Memory B cell (primary cell): ENCODE results near the gene TTLL11.
A peak's percentile ranks its signal among the peaks of the same experiment; 100 is the strongest.

Source experiments
- ATAC-seq: fragments of 150-1000 bp; cut with Tn5 transposase; 2 replicates; pipeline ENCODE4 v1.10.0; 2021; ENCODE audit warnings: low read depth, mild to moderate bottlenecking, moderate library complexity
- DNase-seq, 2 donors: peaks; one replicate each; pipeline ENCODE4 v3.0.0; 2022; ENCODE audit warnings: low spot score in 2 of 2
- H3K27ac Mint-ChIP-seq: one replicate; pipeline ENCODE4 v1.8.0; 2022; ENCODE audit warnings: mild to moderate bottlenecking, moderate library complexity, mixed read lengths
- H3K27me3 Mint-ChIP-seq: one replicate; pipeline ENCODE4 v1.8.0; 2022; ENCODE audit warnings: mixed read lengths
- H3K36me3 Mint-ChIP-seq: one replicate; pipeline ENCODE4 v1.8.0; 2022; ENCODE audit warnings: mild to moderate bottlenecking, mixed read lengths
- H3K4me1 Mint-ChIP-seq: one replicate; pipeline ENCODE4 v1.8.0; 2022; ENCODE audit warnings: mixed read lengths
- H3K4me3 Mint-ChIP-seq: one replicate; pipeline ENCODE4 v1.8.0; 2022; ENCODE audit warnings: mild to moderate bottlenecking, moderate library complexity, mixed read lengths
- H3K9me3 Mint-ChIP-seq: one replicate; pipeline ENCODE4 v1.8.0; 2022; ENCODE audit warnings: mixed read lengths

TTLL11 gene

DNA sequence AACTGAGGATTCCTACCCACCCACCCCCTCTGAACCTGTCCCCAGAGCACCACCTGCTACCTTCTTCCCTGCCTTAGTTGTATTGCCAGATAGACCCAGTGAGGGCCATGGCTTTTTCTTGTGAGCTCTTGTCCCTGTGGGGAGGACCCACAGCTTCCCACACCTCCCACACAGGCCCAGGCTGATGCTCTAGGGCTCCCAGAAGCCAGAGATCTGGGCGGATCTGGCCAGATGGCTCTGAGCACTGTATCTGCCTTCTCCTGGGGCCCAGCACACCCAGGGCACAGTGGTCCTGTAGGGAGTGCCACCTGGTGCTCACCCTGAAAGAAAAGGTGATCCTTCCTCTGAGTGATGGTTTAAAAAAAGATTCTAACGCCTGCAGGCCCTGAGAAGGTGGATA lies 310.0 kb downstream of the TTLL11 start:
- peaks cover 5% of the 10 kb centered on the region for H3K9me3 Mint-ChIP-seq
- no peak overlapping the region for H3K27ac Mint-ChIP-seq
- peaks cover 19% of the 10 kb centered on the region for H3K27me3 Mint-ChIP-seq
- DNase-seq = no peak
- peaks cover 6% of the 10 kb centered on the region for H3K36me3 Mint-ChIP-seq
- no peak overlapping the region for H3K4me3 Mint-ChIP-seq
- no peak for ATAC-seq
- H3K4me1 Mint-ChIP-seq = peaks cover 8% of the 10 kb centered on the region

DNA sequence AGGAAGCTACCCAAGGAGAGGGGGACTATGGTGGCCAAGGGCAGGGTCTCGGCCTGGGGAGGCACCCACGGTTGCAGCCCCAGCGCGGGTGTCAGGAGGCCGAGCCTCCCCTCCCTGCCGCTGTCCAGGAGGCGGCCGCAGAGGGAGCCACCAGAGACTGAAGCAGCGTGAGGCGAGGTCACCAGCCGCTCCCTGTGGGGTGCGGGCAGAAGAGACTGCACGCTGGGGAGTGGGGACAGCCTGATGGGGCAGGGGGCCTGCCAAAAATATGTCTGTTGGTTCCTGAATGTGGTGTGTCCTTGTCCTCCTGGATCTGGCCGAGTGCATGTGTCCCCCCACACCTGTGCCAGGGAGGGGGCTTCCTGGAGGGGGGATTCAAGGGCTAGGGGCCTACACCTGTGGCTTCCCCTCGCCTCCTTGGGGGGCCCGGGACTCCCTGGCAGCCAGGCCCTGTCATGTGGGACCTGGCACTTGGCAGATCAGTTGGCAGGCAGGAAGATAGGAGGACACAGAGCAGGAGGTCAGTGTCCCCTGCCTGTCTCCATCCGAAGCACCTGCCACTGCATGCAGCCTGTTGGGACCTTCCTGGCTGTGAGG lies 310.5 kb downstream of the TTLL11 start:
- Mint-ChIP-seq H3K27ac (no peak overlapping the region), H3K36me3 (peaks cover 6% of the 10 kb centered on the region), H3K27me3 (peaks cover 19% of the 10 kb centered on the region), H3K4me1 (peaks cover 8% of the 10 kb centered on the region), H3K4me3 (no peak overlapping the region), H3K9me3 (peaks cover 6% of the 10 kb centered on the region)
- DNase-seq = no peak
- no peak for ATAC-seq

DNA sequence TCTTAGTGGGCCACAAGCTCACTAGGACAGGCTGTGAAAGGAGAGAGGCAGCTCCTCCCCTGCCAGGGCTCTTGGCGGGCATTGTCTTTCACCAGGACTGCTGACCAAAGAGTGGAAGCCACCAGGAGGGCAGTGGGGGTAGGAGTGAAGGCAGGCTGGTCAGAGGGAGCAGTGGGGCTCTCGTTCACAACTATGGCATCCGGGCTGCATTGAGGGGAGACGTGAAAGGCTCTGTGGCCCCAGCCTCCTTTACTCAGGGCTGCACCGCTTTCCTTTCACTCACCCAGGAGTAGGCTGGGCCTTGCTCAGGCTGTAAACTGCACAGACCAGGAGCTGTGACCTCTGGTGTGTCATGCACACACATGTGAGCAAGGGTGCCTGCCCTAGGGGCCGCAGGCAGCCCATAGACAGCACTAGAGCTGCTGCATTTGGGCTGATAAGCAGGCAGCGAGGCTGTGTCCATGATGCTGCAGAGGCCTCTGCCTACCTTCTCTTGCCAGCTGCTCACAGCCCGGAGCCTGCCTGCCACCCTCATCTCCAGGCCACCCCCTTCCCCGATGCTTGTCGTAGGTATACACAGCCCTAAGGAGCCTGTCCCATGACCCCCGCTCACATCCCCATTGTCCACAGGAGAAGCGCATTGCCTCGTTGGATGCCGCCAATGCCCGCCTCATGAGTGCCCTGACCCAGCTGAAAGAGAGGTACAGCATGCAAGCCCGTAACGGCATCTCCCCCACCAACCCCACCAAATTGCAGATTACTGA lies 311.2 kb downstream of the TTLL11 start:
- no peak overlapping the region for H3K27ac Mint-ChIP-seq
- H3K27me3 Mint-ChIP-seq = peaks cover 16% of the 10 kb centered on the region
- H3K36me3 Mint-ChIP-seq = peaks cover 6% of the 10 kb centered on the region
- DNase-seq = no peak
- ATAC-seq = no peak
- H3K4me1 Mint-ChIP-seq = peaks cover 8% of the 10 kb centered on the region
- no peak overlapping the region for H3K4me3 Mint-ChIP-seq
- peaks cover 6% of the 10 kb centered on the region for H3K9me3 Mint-ChIP-seq

DNA sequence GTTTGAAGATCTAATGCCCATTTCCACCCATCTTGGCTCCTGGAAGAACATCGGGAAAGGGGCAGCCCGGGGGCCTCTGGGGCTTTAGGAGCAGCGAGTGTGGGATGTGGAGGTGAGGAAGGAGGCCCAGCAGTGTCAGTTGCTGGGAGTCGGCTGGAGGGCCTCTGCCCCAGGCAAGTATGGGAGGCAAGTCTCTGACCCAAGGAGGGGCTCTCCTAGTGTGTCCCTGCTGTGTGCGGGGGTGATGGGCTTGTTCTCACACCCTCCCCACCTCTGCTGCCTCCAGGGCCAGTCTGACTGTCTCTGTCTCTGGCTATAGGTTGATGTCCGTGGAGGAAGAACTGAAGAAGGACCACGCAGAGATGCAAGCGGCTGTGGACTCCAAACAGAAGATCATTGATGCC lies 312.0 kb downstream of the TTLL11 start:
- DNase-seq = no peak

DNA sequence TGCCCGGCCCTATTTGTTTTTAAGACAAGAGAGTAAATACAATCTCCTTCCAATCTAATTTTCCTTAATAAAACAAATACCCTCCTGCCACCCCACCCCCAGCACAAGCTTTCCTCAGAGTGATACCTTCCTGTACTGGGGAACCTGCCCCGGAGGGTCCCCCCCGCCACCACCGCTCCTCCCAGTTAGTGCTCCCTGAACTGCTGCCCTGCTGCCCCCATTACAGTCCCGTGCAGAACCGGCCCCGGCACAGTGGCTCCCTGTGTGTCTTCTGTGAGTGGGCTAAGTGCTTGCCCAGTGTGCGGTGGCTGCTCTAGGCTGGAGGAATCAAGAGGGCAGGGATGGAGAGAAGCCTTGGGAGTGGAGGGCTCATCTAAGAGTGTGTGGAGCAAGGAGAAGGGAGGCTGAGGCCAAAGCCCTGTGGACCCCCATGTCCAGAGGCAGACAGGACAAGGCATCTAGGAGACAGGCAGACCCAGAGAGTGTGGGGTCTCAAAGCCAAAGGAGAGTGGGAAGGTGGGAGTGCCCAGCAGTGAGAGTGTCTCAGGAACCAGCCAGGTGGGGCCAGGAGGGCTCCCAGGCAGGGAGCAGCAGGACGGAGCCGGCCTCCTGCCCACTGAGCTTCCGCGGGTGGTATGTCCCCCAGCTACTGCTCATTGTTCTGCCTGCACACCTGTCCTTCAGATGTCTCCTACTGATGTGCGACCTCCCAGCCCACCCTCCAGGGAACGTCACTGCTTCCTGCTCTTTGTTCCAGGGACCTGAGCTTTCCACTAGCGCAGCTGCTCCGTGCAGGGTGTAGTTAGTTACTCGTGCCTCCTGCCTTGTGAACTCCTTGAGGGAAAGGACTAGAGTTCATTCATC lies 312.7 kb downstream of the TTLL11 start:
- no peak for DNase-seq
- peaks cover 8% of the 10 kb centered on the region for H3K4me1 Mint-ChIP-seq
- H3K27me3 Mint-ChIP-seq = peaks cover 14% of the 10 kb centered on the region
- no peak for ATAC-seq
- H3K36me3 Mint-ChIP-seq = peaks cover 6% of the 10 kb centered on the region
- H3K27ac Mint-ChIP-seq = no peak overlapping the region
- H3K9me3 Mint-ChIP-seq = peaks cover 6% of the 10 kb centered on the region
- H3K4me3 Mint-ChIP-seq = no peak overlapping the region

More for the DNA sequence above, 312.0 kb downstream of the TTLL11 start:
- no peak for ATAC-seq
- no peak overlapping the region for H3K4me3 Mint-ChIP-seq
- H3K36me3 Mint-ChIP-seq = peaks cover 6% of the 10 kb centered on the region
- H3K27ac Mint-ChIP-seq = no peak overlapping the region
- H3K9me3 Mint-ChIP-seq = peaks cover 6% of the 10 kb centered on the region
- H3K4me1 Mint-ChIP-seq = peaks cover 8% of the 10 kb centered on the region
- H3K27me3 Mint-ChIP-seq = peaks cover 11% of the 10 kb centered on the region

DNA sequence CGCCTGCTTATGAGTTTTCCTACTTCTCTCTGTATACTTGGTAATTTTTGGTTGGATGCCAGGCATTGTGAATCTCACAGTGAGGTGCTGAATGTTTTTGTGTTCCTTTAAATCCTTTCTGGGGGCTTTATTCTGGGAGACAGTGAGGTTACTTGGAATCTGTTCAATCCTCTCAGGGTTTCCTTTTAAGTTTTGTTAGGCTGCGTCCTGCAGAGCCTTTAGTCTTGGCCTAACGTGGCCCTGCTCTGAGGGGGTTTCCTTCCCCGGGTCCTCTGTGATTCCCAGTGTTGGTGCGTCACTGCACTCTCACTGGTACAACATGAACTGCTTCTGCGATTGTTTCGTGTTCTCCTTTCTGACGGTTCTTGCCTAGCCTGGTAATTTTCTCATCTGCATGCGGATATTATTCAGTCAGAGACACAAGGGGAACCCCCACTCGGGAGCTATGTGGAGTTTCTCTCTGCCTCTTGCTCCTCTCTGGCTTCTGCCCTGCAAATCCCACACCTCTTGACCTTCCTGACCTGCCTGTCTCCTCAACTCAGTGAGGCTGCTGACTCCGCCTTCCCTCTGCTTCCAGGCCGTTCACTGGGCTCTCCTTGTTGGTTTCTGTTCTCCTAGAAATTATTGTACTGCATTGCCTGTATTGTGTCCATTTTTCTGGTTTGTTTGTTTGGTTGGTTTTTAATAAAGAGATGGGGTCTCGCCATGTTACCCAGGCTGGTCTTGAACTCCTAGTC lies 313.6 kb downstream of the TTLL11 start:
- Mint-ChIP-seq H3K27me3 (peaks cover 15% of the 10 kb centered on the region), H3K27ac (no peak overlapping the region), H3K36me3 (peaks cover 6% of the 10 kb centered on the region), H3K4me1 (peaks cover 8% of the 10 kb centered on the region), H3K9me3 (peaks cover 6% of the 10 kb centered on the region), H3K4me3 (no peak overlapping the region)
- no peak for DNase-seq
- peak; percentile 65 for ATAC-seq

DNA sequence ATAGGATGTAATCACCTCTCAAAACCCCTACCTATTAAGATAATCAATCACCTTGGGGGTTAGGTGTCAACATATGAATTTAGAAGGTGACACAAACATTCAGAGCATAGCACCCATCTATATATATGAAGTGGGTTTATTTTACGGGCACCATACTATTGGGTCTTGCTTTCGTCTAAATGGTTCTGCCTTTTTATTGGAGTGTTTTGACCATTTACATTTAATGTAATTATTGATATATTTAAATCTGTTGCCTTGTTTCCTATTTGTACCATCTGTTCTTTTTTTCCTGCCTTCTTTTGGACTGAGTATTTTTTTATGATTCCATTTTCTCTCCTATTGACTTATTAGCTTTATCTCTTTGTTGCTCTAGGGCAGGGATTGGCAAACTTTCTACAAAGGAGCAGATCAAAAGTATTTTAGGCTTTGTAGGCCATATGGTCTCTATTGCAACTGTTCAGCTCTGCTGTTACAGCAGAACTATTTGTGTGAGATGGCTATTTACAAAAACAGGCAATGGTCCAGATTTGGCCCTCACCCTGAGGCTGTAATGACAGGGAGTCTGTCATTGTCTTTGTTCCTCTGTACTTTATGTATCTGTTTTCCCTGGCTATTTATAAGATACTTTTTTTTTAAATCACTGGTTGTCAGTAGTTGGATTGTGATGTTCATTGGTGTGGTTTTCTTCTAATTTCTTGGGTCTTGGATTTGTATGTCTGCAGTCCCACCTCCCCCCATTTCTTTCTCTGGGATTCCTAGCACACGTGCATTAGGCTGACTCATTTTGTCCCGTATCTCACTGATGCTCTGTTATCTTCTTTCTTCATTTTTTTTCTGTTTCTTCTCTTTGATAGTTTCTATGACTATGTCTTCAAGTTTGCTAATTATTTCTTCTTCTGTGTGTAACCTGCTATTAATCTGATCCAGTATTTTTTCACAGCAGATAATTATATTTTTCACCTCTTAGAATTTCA lies 314.6 kb downstream of the TTLL11 start:
- Mint-ChIP-seq H3K9me3 (peaks cover 6% of the 10 kb centered on the region), H3K36me3 (peaks cover 6% of the 10 kb centered on the region), H3K27ac (no peak overlapping the region), H3K4me3 (no peak overlapping the region), H3K4me1 (peaks cover 5% of the 10 kb centered on the region), H3K27me3 (peaks cover 17% of the 10 kb centered on the region)
- DNase-seq (no peak), ATAC-seq (no peak)

DNA sequence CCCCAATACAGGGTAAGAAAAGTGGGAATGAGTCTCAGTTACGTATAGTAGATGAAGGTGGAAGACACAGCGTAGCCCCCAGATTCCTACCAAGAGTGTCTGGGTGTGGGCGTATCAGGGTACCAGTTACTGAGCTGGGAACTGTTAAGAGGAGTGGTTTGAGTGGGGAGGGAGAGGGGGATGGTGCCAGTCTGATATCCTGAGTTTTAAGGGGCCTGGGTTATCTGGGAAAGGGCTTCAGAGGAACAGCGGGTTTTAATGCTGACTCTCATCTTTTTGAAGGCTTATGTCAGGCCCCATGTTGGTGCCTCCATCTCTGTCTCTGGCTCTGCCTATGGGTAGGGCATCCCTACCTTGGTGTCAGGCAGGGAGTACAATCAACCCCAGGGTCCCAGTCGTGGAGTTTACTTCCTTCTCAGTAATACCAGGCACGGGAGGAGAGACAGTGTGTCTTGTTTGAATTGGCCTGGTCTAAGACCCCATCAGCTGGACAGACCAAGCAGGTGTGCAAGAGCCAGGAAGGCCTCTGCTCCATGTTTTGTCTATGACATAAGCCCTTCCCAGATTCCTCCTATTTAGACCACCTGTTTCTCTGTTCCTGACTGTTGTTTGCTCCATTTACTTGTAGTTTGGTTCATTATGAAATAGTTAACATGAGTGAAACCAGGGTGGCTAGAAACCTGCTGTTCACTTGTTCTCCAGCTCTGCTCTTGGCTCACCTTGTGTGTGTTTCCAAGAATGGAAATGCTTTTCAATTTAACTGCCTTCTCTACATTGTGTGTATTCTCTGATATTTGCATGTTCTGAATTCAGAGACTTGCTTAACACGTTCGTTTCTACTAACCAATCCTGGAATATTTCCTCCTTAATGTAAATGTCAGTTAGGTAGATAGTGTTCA lies 316.1 kb downstream of the TTLL11 start:
- Mint-ChIP-seq H3K27me3 (peaks cover 15% of the 10 kb centered on the region), H3K36me3 (peaks cover 4% of the 10 kb centered on the region), H3K27ac (no peak overlapping the region), H3K9me3 (peaks cover 6% of the 10 kb centered on the region), H3K4me3 (no peak overlapping the region), H3K4me1 (peaks cover 5% of the 10 kb centered on the region)
- DNase-seq = no peak
- ATAC-seq = no peak

DNA sequence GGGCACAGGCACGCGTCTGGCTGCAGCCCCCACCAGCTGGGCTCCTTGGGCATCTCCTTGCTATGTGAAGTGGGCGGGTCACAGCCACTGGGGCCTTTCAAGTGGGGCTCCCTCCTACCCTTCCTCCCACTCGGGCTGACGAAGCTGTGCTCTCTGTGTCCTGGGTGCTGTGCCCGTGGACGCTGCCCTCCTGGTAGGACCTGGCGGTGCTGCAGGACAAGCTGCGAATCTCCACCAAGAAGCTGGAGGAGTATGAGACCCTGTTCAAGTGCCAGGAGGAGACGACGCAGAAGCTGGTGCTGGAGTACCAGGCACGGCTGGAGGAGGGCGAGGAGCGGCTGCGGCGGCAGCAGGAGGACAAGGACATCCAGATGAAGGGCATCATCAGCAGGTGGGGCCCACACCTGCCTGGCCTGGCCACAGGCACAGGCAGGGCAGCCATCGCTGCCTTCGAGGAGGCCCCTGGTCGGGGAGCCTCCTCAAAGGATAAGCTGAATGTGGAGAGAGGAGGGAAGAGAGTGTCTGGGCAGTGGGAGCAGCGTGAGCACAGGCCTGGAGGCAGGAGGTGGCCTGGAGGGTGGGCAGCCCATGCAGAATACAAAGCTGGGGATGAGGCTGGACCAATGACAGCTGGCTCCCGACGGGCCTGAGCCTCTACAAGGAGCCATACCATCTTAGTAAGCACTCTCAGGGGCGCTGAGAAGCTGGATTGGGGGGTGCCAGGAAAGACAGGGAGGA lies 316.9 kb downstream of the TTLL11 start:
- Mint-ChIP-seq H3K36me3 (peaks cover 4% of the 10 kb centered on the region), H3K27ac (no peak overlapping the region), H3K4me1 (peaks cover 5% of the 10 kb centered on the region), H3K4me3 (no peak overlapping the region), H3K9me3 (peaks cover 6% of the 10 kb centered on the region), H3K27me3 (peaks cover 13% of the 10 kb centered on the region)
- ATAC-seq (no peak), DNase-seq (no peak)

DNA sequence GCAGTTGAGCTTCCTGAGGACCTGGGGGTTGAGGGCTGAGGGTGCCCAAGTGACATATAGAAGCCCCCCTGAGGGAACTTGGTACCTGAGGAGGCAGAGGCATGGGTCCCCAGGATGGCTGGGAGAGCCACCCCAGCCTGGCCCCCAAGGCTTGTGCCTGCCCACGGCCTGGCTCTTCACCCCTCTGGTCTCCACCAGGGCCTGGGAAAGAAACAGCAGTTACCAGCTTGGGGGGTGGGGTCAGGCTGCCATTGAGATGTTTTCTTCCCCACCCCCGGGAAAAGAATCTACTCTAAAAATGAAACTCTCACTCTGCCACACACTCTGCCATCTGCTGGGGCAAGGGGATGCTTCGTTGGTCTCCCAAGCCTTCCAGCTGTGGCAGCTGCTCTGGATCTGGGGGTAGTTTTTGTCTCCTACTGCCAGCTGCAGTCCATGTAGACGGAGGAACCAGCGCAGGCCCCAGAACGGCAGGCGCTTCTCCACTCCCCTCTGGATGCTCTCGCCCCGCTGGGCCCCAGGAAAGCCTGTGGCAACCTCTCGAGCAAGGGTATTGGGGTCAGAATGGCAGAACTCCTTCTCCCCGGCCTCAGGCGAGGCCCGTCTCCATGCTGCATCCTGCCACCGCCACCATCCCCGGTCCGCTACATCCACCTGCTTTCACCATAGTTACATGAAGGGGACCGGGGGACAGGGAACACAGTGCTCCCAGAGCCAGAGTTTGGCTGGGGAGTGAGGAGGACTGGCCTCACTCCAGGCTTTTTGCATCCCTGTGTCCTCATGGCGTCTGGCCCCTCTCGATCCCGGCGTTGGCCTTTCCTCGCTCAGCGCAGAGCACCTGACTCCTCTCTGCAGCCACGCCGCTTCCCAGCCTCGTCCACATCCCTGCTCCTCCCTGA lies 318.1 kb downstream of the TTLL11 start:
- H3K27me3 Mint-ChIP-seq = peaks cover 7% of the 10 kb centered on the region
- peaks cover 4% of the 10 kb centered on the region for H3K36me3 Mint-ChIP-seq
- no peak overlapping the region for H3K4me3 Mint-ChIP-seq
- ATAC-seq (no peak), DNase-seq (no peak)
- peaks cover 3% of the 10 kb centered on the region for H3K4me1 Mint-ChIP-seq
- H3K9me3 Mint-ChIP-seq = peaks cover 6% of the 10 kb centered on the region
- no peak overlapping the region for H3K27ac Mint-ChIP-seq
